RWPE2 (cell line): ENCODE data around the gene CFAP46.

Experiments
- ATAC-seq: fragments of 200-7000 bp; cut with Tn5 transposase; 3 replicates; pipeline ENCODE4 v1.9.1; 2021; ENCODE audit warnings: low read depth
- DNase-seq: peaks from one replicate; pipeline ENCODE4 v3.0.0-alpha.2; 2020; ENCODE audit warnings: low spot score
- H3K27ac ChIP-seq: fragments of 450-650 bp; 2 replicates; pipeline ENCODE4 v1.5.1; 2017; ENCODE audit warnings: mild to moderate bottlenecking; ENCODE audit not compliant: poor library complexity, severe bottlenecking
- H3K27me3 ChIP-seq: fragments of 250-450 bp; sonication (Bioruptor Pico); 2 replicates; pipeline ENCODE4 v1.5.1; 2021; ENCODE audit warnings: mild to moderate bottlenecking, moderate library complexity; ENCODE audit not compliant: insufficient read depth, poor library complexity, severe bottlenecking
- H3K36me3 ChIP-seq: fragments of 250-450 bp; sonication (Bioruptor Pico); 2 replicates; pipeline ENCODE4 v1.5.1; 2020; ENCODE audit warnings: low read depth, mild to moderate bottlenecking, moderate library complexity
- H3K4me1 ChIP-seq: fragments of 250-450 bp; sonication (Bioruptor Pico); 2 replicates; pipeline ENCODE4 v1.5.1; 2021; ENCODE audit warnings: mild to moderate bottlenecking, moderate library complexity; ENCODE audit not compliant: insufficient read depth, poor library complexity, severe bottlenecking
- H3K4me3 ChIP-seq: fragments of 250-450 bp; sonication (Bioruptor Pico); 2 replicates; pipeline ENCODE4 v1.5.1; 2021; ENCODE audit warnings: mild to moderate bottlenecking, moderate library complexity; ENCODE audit not compliant: severe bottlenecking
- H3K9me3 ChIP-seq: fragments of 250-450 bp; sonication (Bioruptor Pico); 2 replicates; pipeline ENCODE4 v1.5.1; 2021; ENCODE audit warnings: mild to moderate bottlenecking, moderate library complexity; ENCODE audit not compliant: severe bottlenecking
- CTCF ChIP-seq: fragments of 450-650 bp; IDR thresholded peaks from one replicate; pipeline ENCODE4 v1.5.1; 2017; ENCODE audit warnings: mild to moderate bottlenecking, moderate library complexity; ENCODE audit not compliant: poor library complexity, severe bottlenecking

CFAP46 gene

GRCh38 chr10:132840698-132841614 lies 101.4 kb downstream of the CFAP46 start:
- DNase-seq: no peak
- TF ChIP-seq CTCF: no peak
- Histone ChIP-seq H3K4me3 (no peak overlapping the region), H3K27me3 (no peaks in the 10 kb centered on the region), H3K27ac (no peak overlapping the region), H3K9me3 (no peaks in the 10 kb centered on the region), H3K36me3 (no peaks in the 10 kb centered on the region), H3K4me1 (no peaks in the 10 kb centered on the region)
- ATAC-seq: no peak

- no peak for DNase-seq
- H3K4me3 ChIP-seq: no peak overlapping the region
Observed at GRCh38 chr10:132839061-132839460, 103.3 kb downstream of the CFAP46 start.

GRCh38 chr10:132838346-132838970 lies 103.9 kb downstream of the CFAP46 start:
- Histone ChIP-seq H3K9me3 (no peaks in the 10 kb centered on the region), H3K36me3 (no peaks in the 10 kb centered on the region), H3K27me3 (peaks cover 13% of the 10 kb centered on the region), H3K4me3 (no peak overlapping the region), H3K27ac (no peak overlapping the region), H3K4me1 (no peaks in the 10 kb centered on the region)
- no peak for TF ChIP-seq CTCF
- ATAC-seq: no peak
- DNase-seq: no peak

More at GRCh38 chr10:132839061-132839460, 103.3 kb downstream of the CFAP46 start:
- no peaks in the 10 kb centered on the region for H3K4me1 ChIP-seq
- H3K27me3 ChIP-seq: peaks cover 6% of the 10 kb centered on the region
- H3K36me3 ChIP-seq: no peaks in the 10 kb centered on the region
- no peak for TF ChIP-seq CTCF
- H3K9me3 ChIP-seq: no peaks in the 10 kb centered on the region
- ATAC-seq: no peak
- H3K27ac ChIP-seq: no peak overlapping the region

- no peaks in the 10 kb centered on the region for H3K36me3 ChIP-seq
- H3K27me3 ChIP-seq: peaks cover 18% of the 10 kb centered on the region
- TF ChIP-seq CTCF: no peak
- ATAC-seq (no peak), DNase-seq (no peak)
- no peak overlapping the region for H3K4me3 ChIP-seq
- H3K9me3 ChIP-seq: no peaks in the 10 kb centered on the region
- H3K4me1 ChIP-seq: no peaks in the 10 kb centered on the region
- H3K27ac ChIP-seq: no peak overlapping the region
Observed at GRCh38 chr10:132837905-132838304, 104.5 kb downstream of the CFAP46 start.
